GM20431 (cell line): ENCODE measurements around the gene THUMPD2.

Experiments used
- in situ Hi-C: fragments of 300-500 bp; cut with MseI, MboI; formaldehyde crosslinking; loops from one replicate; pipeline ENCODE4 v1.15.0; 2020; ENCODE audit warnings: low sequenced_read_pairs; ENCODE audit not compliant: unreplicated experiment

Gene THUMPD2

DNA sequence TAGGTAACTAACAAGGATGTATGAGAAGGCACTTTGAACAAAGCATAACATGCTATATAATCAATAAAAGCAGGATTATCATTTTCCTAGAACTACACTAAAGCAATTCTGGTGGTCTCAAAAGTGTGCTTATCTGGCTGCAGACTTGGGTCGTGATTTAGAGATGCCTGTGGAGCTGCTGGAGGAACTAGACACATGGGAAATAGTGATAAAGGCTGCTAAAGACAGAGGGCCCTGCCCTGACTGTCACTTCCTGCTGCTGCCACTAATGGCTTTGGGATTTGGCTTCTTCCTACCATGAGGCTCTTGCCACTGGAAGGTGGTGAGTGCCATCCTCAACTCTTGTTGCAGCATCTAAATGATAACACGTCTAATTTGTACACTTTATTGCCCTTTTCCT lies 90.9 kb downstream of the THUMPD2 start:
- in situ Hi-C loops = no loop called here

DNA sequence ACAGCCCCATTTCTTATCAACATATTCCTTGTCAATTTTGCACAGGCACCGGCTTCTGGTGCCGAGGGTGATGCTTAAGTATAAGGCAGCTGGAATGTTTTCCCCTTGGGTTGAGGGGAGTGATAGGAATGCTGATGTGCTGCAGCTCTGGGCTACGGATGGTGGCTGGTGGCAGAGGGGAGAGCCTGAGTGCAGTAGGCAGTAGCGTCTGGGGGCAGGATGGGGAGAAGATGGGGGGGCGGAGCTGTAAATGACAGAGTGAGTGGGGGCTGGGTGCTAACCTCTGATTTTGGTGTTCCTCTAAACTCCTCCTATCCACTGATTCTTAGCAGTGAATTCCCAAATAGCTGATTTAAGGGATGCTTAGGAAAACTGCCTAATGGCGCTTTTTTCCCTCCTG lies 92.6 kb downstream of the THUMPD2 start:
- in situ Hi-C loops = no loop called here
